ENCODE data around the gene PHPT1. TPM values are rescaled to one million over a fixed set of nuclear protein-coding genes. Genes with fewer than 3 reads are reported as not detected.

The PHPT1 gene
- total and polyA plus RNA-seq, 2 experiments from 2014 or later: 86.2 to 437 TPM

GRCh38 chr9:136835162-136835931 is 13.9 kb upstream of the PHPT1 start:
- Histone ChIP-seq H3K4me1 (ENCODE audit: insufficient read depth) (0 out of 2 replicates have a peak, but pooled peaks cover 3% of the 10 kb centered on the region), H3F3A (replicated peaks; ENCODE audit: low read depth) (no peaks in the 10 kb centered on the region), H3K36me3 (ENCODE audit: insufficient read depth) (no peaks in the 10 kb centered on the region), H3K4me2 (no peak overlapping the region), H3K27ac (ENCODE audit: low read depth) (no peak overlapping the region), H3K4me3 (no peak overlapping the region), H3K79me2 (replicated peaks; ENCODE audit: insufficient read depth) (no peaks in the 10 kb centered on the region), H4K20me1 (replicated peaks; ENCODE audit: insufficient read depth) (0 out of 2 replicates have a peak, but pooled peaks cover 6% of the 10 kb centered on the region), H3K9me2 (ENCODE audit: insufficient read depth) (no peaks in the 10 kb centered on the region), H2AFZ (no peak overlapping the region), H3K27me3 (ENCODE audit: insufficient read depth) (no peaks in the 10 kb centered on the region)
- ATAC-seq: no peak
- no peak for DNase-seq (ENCODE audit: low spot score)
- no peak for TF ChIP-seq EZH2 (IDR thresholded peaks at IDR 0.05; ENCODE audit: low read depth, unreplicated experiment)
- TF ChIP-seq, protein P1, sequence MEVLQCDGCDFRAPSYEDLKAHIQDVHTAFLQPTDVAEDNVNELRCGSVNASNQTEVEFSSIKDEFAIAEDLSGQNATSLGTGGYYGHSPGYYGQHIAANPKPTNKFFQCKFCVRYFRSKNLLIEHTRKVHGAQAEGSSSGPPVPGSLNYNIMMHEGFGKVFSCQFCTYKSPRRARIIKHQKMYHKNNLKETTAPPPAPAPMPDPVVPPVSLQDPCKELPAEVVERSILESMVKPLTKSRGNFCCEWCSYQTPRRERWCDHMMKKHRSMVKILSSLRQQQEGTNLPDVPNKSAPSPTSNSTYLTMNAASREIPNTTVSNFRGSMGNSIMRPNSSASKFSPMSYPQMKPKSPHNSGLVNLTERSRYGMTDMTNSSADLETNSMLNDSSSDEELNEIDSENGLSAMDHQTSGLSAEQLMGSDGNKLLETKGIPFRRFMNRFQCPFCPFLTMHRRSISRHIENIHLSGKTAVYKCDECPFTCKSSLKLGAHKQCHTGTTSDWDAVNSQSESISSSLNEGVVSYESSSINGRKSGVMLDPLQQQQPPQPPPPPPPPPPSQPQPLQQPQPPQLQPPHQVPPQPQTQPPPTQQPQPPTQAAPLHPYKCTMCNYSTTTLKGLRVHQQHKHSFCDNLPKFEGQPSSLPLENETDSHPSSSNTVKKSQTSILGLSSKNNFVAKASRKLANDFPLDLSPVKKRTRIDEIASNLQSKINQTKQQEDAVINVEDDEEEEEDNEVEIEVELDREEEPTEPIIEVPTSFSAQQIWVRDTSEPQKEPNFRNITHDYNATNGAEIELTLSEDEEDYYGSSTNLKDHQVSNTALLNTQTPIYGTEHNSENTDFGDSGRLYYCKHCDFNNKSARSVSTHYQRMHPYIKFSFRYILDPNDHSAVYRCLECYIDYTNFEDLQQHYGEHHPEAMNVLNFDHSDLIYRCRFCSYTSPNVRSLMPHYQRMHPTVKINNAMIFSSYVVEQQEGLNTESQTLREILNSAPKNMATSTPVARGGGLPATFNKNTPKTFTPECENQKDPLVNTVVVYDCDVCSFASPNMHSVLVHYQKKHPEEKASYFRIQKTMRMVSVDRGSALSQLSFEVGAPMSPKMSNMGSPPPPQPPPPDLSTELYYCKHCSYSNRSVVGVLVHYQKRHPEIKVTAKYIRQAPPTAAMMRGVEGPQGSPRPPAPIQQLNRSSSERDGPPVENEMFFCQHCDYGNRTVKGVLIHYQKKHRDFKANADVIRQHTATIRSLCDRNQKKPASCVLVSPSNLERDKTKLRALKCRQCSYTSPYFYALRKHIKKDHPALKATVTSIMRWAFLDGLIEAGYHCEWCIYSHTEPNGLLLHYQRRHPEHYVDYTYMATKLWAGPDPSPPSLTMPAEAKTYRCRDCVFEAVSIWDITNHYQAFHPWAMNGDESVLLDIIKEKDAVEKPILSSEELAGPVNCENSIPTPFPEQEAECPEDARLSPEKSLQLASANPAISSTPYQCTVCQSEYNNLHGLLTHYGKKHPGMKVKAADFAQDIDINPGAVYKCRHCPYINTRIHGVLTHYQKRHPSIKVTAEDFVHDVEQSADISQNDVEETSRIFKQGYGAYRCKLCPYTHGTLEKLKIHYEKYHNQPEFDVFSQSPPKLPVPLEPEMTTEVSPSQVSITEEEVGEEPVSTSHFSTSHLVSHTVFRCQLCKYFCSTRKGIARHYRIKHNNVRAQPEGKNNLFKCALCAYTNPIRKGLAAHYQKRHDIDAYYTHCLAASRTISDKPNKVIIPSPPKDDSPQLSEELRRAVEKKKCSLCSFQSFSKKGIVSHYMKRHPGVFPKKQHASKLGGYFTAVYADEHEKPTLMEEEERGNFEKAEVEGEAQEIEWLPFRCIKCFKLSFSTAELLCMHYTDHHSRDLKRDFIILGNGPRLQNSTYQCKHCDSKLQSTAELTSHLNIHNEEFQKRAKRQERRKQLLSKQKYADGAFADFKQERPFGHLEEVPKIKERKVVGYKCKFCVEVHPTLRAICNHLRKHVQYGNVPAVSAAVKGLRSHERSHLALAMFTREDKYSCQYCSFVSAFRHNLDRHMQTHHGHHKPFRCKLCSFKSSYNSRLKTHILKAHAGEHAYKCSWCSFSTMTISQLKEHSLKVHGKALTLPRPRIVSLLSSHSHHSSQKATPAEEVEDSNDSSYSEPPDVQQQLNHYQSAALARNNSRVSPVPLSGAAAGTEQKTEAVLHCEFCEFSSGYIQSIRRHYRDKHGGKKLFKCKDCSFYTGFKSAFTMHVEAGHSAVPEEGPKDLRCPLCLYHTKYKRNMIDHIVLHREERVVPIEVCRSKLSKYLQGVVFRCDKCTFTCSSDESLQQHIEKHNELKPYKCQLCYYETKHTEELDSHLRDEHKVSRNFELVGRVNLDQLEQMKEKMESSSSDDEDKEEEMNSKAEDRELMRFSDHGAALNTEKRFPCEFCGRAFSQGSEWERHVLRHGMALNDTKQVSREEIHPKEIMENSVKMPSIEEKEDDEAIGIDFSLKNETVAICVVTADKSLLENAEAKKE (CRISPR knock-in tag; IDR thresholded peaks at IDR 0.05): no peak
- TF ChIP-seq NANOG (IDR thresholded peaks at IDR 0.05; ENCODE audit: borderline replicate concordance): no peak
- TF ChIP-seq ZNF114 (CRISPR knock-in tag; IDR thresholded peaks at IDR 0.05): no peak
- TF ChIP-seq JUNB (IDR thresholded peaks at IDR 0.05; ENCODE audit: unreplicated experiment): no peak
- TF ChIP-seq ZNF331 (CRISPR knock-in tag; IDR thresholded peaks at IDR 0.05; ENCODE audit: low read depth): no peak
- TF ChIP-seq REST (IDR thresholded peaks at IDR 0.05; ENCODE audit: unreplicated experiment): no peak
- TF ChIP-seq POLR2AphosphoS5 (IDR thresholded peaks at IDR 0.05; ENCODE audit: low read depth): no peak
- no peak for TF ChIP-seq STAT1 (IDR thresholded peaks at IDR 0.05; ENCODE audit: unreplicated experiment)
- no peak for TF ChIP-seq EZH2phosphoT487 (IDR thresholded peaks at IDR 0.05; ENCODE audit: unreplicated experiment)
- TF ChIP-seq CREB1 (CRISPR knock-in tag; IDR thresholded peaks at IDR 0.05; ENCODE audit: low read depth): no peak
- TF ChIP-seq ETS1 (IDR thresholded peaks at IDR 0.05): no peak
- TF ChIP-seq, protein P2, sequence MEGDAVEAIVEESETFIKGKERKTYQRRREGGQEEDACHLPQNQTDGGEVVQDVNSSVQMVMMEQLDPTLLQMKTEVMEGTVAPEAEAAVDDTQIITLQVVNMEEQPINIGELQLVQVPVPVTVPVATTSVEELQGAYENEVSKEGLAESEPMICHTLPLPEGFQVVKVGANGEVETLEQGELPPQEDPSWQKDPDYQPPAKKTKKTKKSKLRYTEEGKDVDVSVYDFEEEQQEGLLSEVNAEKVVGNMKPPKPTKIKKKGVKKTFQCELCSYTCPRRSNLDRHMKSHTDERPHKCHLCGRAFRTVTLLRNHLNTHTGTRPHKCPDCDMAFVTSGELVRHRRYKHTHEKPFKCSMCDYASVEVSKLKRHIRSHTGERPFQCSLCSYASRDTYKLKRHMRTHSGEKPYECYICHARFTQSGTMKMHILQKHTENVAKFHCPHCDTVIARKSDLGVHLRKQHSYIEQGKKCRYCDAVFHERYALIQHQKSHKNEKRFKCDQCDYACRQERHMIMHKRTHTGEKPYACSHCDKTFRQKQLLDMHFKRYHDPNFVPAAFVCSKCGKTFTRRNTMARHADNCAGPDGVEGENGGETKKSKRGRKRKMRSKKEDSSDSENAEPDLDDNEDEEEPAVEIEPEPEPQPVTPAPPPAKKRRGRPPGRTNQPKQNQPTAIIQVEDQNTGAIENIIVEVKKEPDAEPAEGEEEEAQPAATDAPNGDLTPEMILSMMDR (conservative IDR thresholded peaks at IDR 0.05; ENCODE audit: low read depth in 2 of 2): no peak
- no peak overlapping the region for H3K4me3 Mint-ChIP-seq
- H3K36me3 Mint-ChIP-seq (ENCODE audit: low read depth): peaks cover 36% of the 10 kb centered on the region
- peaks cover 9% of the 10 kb centered on the region for H3K4me1 Mint-ChIP-seq
- H3K27ac Mint-ChIP-seq: no peak overlapping the region
- no peaks in the 10 kb centered on the region; the same call in 1 of the 3 replicates for H3K9me3 Mint-ChIP-seq
- H3K27me3 Mint-ChIP-seq (ENCODE audit: insufficient read depth, low read depth, poor library complexity): peaks cover 22% of the 10 kb centered on the region

Data from GM23338 (cell line).